GDM1 (cell line): Measurements from ENCODE around the gene WDFY4.
A peak's percentile ranks its signal among the peaks of the same experiment; 100 is the strongest.

Source experiments
- DNase-seq: peaks from one replicate; lab custom pipeline; 2025; lab: John Stamatoyannopoulos, UW

The WDFY4 gene

GRCh38 chr10:48944171-48944570, 259.5 kb downstream of the WDFY4 start:
- no peak for DNase-seq

DNA sequence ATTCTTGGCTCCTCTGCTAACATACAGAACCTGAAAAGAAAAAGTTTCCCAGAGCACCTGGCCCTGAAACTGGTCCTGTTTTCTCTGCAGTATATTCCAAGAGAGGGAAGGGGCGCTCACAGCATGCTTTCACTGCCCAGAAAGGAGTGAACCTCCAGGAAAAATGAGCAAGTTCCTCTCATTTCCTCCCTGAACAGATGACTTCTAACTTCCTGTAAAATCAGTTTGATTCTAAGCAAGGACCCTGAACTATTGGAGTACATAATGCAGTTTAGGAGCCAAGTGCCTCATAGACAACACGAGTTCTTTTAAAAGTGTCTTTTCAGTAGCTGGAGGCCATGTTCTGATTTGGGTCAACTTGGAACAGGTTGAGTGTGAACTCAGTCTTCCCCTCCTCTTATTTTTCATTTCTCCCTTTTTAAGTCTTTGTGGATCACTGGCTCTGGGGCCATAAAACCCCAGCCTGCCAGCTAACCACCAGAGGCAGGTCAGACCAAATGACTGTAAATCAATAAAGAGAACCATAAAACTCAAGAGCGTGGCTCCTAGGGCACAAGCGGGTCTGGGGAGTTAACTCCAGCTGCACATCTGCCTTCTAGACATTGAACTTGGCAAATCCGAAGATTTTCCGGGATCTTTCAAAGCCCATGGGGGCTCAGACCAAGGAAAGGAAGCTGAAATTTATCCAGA, 260.9 kb downstream of the WDFY4 start:
- DNase-seq = no peak

- DNase-seq = no peak
Measured at GRCh38 chr10:48946332-48946731, 261.7 kb downstream of the WDFY4 start.

DNA sequence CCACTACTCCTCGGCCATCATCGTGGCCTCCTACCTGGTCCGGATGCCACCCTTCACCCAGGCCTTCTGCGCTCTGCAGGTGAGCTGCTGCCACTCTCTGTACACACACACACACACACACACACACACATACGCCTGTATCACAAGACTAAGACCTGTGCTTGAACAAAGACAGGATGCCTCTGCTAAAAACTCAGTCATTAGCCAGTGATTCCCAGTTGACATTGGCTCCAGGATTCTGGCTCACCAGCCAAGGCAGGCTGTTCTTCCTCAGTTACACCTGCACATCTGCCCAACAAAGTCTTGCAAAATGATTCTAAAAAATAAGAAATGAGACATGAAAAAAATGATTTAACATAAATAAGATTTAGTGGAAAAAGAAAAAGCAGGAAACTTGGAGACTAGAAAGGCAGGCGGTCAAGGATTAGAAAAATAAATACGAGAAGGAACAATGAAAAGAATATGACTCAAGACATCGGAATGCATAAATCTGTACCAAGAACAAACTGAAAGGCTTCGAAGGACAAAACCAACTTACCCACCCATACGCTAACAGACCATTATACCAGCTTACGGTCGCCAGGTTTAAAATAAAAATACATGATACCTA, 262.3 kb downstream of the WDFY4 start:
- no peak for DNase-seq

GRCh38 chr10:48947690-48948469, 263.2 kb downstream of the WDFY4 start:
- DNase-seq = no peak

DNA sequence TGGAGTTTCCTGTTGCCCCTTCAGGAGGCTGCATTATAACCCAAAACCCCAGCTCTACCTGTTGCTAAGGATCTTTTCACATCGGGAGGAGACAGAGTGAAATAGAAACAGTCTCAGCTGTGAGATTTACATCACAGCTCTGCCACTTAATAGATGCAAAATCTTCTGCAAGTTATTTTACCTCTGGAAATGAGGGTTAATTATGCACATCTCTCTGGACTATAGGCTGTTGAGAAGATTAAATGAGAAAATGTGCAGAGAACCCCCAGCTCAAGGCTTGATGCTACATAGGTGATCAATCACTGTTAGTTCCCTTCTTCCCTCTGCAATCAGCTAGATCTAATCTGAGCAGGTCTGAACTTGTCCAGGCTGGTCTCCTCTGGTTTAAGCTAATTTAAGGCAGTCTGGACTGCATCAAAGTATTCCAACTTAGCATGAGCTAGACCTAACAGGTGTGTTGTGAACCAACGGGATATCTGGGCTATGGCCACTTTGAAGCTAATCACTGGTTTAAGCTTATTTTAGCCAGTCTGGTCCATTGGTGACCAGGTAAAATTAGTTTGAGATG, 263.9 kb downstream of the WDFY4 start:
- DNase-seq = no peak

DNA sequence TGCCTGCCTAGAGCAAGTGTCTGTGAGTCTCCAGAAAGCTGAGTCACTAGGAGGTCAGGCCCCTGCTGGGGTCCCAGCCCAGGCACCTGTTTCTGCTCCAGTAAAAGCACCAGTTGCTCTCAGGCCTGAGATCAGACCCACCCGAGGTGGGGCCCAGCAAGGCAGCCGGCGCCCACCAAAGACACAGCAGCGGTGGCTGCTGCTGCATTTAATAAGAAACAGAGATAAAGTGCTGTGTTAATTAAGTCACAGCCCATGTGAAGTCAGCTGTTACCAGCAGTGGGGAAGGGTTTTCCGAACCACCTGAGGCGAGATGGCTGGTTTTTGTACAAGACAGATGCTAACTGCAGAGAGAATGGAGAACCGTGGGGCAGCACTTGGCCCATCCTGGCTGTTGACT, 267.0 kb downstream of the WDFY4 start:
- no peak for DNase-seq

DNA sequence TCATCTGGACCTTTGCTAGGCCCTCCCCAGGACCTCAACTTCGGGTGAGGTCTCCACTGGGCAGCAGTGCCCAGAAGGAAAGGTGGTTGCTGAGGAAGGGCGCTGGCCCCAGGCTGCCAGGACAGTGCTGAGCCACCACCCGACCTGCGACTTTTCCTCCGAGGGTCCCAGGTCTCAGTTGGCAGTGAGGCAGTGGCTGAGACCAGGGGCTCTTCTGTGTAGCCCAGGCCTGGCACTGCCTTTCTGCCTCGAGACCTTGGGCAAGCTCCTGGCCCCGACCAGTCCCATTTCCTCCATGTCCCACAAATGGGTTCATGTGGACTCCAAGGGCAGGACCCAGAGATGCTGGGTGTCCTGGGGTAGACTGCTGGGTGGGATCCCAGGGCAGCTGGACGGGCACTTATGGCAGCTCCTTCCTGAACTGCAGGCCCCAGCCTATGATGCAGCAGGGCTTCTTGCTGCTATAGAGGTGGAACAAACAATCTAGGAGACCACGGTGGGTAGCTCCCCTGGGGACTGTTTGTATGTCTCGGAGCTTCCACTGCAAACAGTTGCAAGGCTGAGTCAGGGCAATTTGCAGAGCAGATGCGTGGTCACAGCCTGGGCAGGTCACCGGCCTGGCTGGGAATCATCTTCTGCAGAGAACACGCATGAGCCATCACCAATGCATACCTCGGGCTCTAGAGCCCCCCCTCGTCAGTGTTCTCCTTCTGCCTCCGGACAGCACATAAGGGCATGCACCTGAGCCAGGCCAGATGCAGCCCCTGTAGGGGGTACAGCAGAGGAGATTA, 272.9 kb downstream of the WDFY4 start:
- no peak for DNase-seq

- no peak for DNase-seq
Measured at GRCh38 chr10:48958598-48959190, 274.0 kb downstream of the WDFY4 start.

- DNase-seq = no peak
Measured at GRCh38 chr10:48964038-48964437, 279.4 kb downstream of the WDFY4 start.

DNA sequence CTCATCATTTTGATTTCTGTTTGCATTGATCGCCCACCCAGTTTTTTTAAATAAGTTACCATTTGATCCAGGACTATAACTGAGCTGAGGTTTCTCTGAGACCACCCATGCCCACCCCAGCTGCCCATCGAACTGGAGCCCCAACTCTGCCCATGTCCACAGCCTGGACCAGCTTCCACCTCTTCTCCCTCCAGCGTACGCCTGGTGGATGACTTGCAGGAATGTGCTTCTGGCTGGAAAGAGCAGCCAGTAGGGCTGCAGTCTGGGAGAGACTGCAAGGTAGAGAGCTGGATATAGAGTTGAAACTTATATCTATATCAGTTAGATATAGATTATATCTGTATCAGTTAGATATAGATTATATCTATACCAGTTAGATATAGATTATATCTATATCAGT, 280.8 kb downstream of the WDFY4 start:
- no peak for DNase-seq

DNA sequence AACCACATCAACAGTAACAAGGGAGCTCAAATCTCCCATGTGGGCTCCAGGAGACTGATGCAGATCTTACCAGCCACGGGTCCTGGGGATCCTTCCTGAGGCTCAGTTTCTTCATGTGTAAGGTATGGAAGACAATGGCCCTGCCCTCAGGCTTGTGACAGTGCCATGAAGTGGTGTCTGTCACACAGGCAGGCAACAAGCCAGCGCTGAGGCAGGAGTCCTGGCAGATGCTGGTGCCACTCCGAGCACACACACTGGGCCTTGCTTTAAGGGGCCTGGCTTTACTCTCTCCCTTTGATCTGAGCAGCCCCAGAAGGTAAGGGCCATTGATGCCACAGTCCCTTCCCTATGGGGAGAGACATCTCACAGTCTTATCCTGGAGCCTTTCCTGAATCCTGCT, 283.4 kb downstream of the WDFY4 start:
- no peak for DNase-seq

DNA sequence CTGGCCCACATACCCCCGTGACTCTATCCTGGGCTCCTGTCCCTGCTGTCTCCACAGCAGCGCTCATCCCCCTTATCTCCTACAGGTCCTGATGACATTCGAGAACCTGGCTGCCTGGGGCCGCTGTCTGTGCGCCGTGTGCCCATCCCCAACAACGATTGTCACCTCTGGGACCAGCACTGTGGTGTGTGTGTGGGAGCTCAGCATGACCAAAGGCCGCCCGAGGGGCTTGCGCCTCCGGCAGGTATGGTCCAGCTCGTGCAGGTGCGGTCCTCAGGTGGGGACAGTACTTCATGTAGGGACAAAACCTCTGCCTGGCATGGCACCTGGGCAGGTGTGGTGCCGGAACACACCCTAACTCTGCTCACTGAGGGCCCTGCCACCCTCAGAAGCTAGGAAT, 285.4 kb downstream of the WDFY4 start:
- no peak for DNase-seq

DNA sequence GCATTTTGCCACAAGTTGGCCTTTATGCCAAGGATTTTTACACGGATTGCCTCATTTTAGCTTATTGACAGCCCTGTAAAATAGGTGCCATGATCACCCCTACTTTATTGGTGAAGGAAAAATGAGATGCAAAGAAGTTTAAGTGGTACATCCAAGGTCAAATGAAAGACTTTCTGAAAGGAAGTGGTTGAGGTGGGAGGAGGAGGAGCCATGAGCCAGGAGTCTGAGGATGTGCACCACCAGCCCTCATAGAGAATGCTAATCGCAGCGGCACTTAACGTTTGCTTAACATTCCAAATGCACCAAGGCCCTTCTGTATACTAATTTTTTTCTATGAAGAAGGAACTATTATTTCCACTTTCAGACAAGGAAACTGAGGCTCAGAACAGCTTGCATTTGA, 286.0 kb downstream of the WDFY4 start:
- no peak for DNase-seq

GRCh38 chr10:48973065-48973464, 288.4 kb downstream of the WDFY4 start:
- DNase-seq = no peak

DNA sequence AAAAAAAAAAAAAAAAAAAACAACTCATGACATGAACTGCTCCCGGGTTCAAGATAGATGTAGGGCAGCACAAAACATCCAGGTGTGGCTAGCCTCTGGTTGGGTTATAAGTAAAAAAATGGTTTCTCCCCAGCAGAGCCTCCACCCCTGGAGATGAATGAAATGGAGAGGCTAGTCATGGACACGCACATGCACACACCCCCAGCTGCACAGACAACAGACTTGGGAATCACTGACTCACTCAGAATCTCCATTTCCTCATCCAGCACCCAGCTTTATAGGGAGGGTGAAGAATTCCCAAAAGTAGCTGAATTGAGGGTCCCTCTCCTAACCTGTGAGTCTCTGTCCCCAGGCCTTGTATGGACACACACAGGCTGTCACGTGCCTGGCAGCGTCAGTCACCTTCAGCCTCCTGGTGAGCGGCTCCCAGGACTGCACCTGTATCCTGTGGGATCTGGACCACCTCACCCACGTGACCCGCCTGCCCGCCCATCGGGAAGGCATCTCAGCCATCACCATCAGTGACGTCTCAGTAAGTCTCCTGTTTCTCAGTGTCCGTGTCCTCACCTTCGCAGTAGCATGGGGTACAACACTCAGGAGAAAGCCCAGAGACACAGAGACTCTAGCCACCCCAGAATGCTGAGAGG, 290.0 kb downstream of the WDFY4 start:
- no peak for DNase-seq

GRCh38 chr10:48976196-48976595, 291.5 kb downstream of the WDFY4 start:
- no peak for DNase-seq

- DNase-seq = no peak
Measured at GRCh38 chr10:48978318-48978717, 293.6 kb downstream of the WDFY4 start.

- peak; percentile 7 for DNase-seq
Measured at GRCh38 chr10:48981310-48981907, 296.7 kb downstream of the WDFY4 start.

DNA sequence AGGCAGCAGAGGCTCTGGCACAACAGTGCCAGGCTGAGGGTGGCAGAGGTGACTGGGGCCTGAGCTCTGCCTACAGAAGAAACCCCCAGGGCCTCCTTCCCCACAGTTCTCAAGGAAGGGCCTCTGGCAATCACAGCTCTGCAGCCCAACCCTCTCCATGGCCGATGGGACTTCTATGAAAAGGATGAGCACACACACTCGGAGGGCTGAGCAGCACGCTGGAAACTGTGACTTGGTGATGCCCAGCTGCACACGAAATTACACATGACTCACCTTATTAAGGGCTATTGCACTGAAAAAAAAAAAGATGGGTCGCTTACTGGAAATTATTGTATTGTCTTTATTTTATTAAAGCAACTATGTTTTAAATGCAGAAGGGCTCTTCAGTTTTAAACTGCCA, 297.9 kb downstream of the WDFY4 start:
- no peak for DNase-seq
